Tibial nerve (tissue), 3 donors: ENCODE measurements around the gene ZNRF3.

ENCODE experiments used
- CTCF ChIP-seq, 5 experiments: fragments of 200-600 bp in 3 of 5; fragments of 450-650 bp in 2 of 5; sonication (generic) in 3 of 5; IDR thresholded peaks; one replicate each; pipeline ENCODE4 v1.5.1; 2016 to 2019; ENCODE audit warnings: antibody characterized with exemption in 5 of 5, mild to moderate bottlenecking in 3 of 5, moderate library complexity in 2 of 5
- POLR2A ChIP-seq, 2 donors: fragments of 450-650 bp; IDR thresholded peaks; one replicate each; pipeline ENCODE4 v1.6.1; 2017; ENCODE audit warnings: antibody characterized with exemption in 2 of 2, mild to moderate bottlenecking in 2 of 2, moderate library complexity in 2 of 2

GRCh38 chr22:29082826-29083545 is 199.6 kb downstream of the ZNRF3 start:
- TF ChIP-seq CTCF (IDR thresholded peaks at IDR 0.05) (no peak), POLR2A (IDR thresholded peaks at IDR 0.05) (no peak)
